ENCODE measurements around the gene ADAMTSL2.

ADAMTSL2 gene

DNA sequence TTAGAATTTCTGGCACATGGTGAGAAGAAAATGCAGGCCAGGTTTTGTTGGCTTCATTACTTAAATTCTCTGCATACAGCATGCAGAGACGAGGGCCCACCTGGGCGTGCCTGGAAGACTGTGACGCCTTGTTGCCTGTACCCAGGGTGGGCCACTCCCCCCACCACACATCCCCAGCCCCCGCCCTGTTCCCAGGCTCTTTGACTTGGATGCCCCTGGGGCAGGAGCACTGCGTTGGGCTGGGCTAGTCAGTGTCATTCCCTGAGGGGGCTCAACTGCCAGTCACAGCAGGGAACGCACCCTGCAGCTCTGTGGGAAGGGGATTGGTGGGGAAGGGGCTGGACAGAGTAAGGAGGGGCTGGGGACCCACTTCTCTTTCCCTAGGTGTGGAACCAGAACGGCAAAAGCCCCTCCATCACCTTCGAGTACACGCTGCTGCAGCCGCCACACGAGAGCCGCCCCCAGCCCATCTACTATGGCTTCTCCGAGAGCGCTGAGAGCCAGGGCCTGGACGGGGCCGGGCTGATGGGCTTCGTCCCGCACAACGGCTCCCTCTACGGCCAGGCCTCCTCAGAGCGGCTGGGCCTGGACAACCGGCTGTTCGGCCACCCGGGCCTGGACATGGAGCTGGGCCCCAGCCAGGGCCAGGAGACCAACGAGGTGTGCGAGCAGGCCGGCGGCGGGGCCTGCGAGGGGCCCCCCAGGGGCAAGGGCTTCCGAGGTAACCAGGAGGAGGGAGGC lies 19.6 kb downstream of the ADAMTSL2 start:
- H3K4me2 ChIP-seq (ENCODE audit: low read length): no peak overlapping the region
- no peaks in the 10 kb centered on the region for H3K4me1 ChIP-seq (ENCODE audit: low read length)
- no peak overlapping the region for H2AFZ ChIP-seq (ENCODE audit: low read depth, low read length)
- TF ChIP-seq CTCF (IDR thresholded peaks at IDR 0.05; ENCODE audit: low read depth, low read length): no peak
- TF ChIP-seq EZH2phosphoT487 (IDR thresholded peaks at IDR 0.05; ENCODE audit: low read depth): no peak
- H3K79me2 ChIP-seq (ENCODE audit: low read length): no peaks in the 10 kb centered on the region
- H3K9ac ChIP-seq (ENCODE audit: low read length): no peak overlapping the region
- no peaks in the 10 kb centered on the region for H4K20me1 ChIP-seq (ENCODE audit: insufficient read depth, low read length)
- no peak overlapping the region for H3K4me3 ChIP-seq (ENCODE audit: low read length)
- H3K27ac ChIP-seq (ENCODE audit: low read length): no peak overlapping the region
- H3K27me3 ChIP-seq (ENCODE audit: low read depth, low read length): peaks cover 3% of the 10 kb centered on the region
- no peaks in the 10 kb centered on the region for H3K36me3 ChIP-seq (replicated peaks; ENCODE audit: low read depth, low read length)
- no peaks in the 10 kb centered on the region for H3K9me3 ChIP-seq (ENCODE audit: insufficient read depth, low read length)

GRCh38 chr9:133554729-133555128 lies 20.2 kb downstream of the ADAMTSL2 start:
- TF ChIP-seq CTCF (IDR thresholded peaks at IDR 0.05; ENCODE audit: low read depth, low read length): no peak
- TF ChIP-seq EZH2phosphoT487 (IDR thresholded peaks at IDR 0.05; ENCODE audit: low read depth): no peak
- no peaks in the 10 kb centered on the region for H4K20me1 ChIP-seq (ENCODE audit: insufficient read depth, low read length)
- no peak overlapping the region for H3K4me2 ChIP-seq (ENCODE audit: low read length)
- peaks cover 5% of the 10 kb centered on the region for H3K27me3 ChIP-seq (ENCODE audit: low read depth, low read length)
- H3K9ac ChIP-seq (ENCODE audit: low read length): no peak overlapping the region
- no peaks in the 10 kb centered on the region for H3K36me3 ChIP-seq (replicated peaks; ENCODE audit: low read depth, low read length)
- no peak overlapping the region for H2AFZ ChIP-seq (ENCODE audit: low read depth, low read length)
- no peak overlapping the region for H3K27ac ChIP-seq (ENCODE audit: low read length)
- H3K4me1 ChIP-seq (ENCODE audit: low read length): no peaks in the 10 kb centered on the region
- no peak overlapping the region for H3K4me3 ChIP-seq (ENCODE audit: low read length)
- H3K79me2 ChIP-seq (ENCODE audit: low read length): no peaks in the 10 kb centered on the region
- no peaks in the 10 kb centered on the region for H3K9me3 ChIP-seq (ENCODE audit: insufficient read depth, low read length)

DNA sequence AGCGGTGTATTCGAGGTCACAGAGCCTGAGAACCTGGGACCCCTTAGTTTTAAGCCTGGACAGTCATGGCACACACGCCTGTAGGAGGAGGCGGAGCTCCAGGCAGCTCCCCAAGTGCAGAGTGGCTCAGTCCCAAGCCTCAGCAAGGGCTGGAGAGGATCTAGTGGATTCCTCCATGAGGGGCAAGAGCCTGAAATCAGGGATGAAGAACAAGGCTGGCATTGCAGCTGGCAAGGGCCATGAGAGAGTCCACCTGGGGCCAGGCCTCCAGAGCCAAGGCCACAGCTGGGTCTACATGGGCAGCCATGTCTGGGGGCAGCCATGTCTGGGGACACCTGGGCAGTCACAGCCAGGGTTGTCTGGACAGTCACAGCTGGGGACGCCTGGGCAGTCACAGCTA lies 21.9 kb downstream of the ADAMTSL2 start:
- Histone ChIP-seq H3K4me3 (ENCODE audit: low read length) (no peak overlapping the region), H3K27me3 (ENCODE audit: low read depth, low read length) (peaks cover 6% of the 10 kb centered on the region), H3K79me2 (ENCODE audit: low read length) (no peaks in the 10 kb centered on the region), H2AFZ (ENCODE audit: low read depth, low read length) (no peak overlapping the region), H3K4me2 (ENCODE audit: low read length) (no peak overlapping the region), H3K27ac (ENCODE audit: low read length) (no peak overlapping the region), H4K20me1 (ENCODE audit: insufficient read depth, low read length) (no peaks in the 10 kb centered on the region), H3K9me3 (ENCODE audit: insufficient read depth, low read length) (no peaks in the 10 kb centered on the region), H3K4me1 (ENCODE audit: low read length) (no peaks in the 10 kb centered on the region), H3K9ac (ENCODE audit: low read length) (no peak overlapping the region), H3K36me3 (replicated peaks; ENCODE audit: low read depth, low read length) (no peaks in the 10 kb centered on the region)
- TF ChIP-seq EZH2phosphoT487 (IDR thresholded peaks at IDR 0.05; ENCODE audit: low read depth) (no peak), CTCF (IDR thresholded peaks at IDR 0.05; ENCODE audit: low read depth, low read length) (no peak)

- H3K9ac ChIP-seq (ENCODE audit: low read length): no peak overlapping the region
- TF ChIP-seq CTCF (IDR thresholded peaks at IDR 0.05; ENCODE audit: low read depth, low read length): no peak
- TF ChIP-seq EZH2phosphoT487 (IDR thresholded peaks at IDR 0.05; ENCODE audit: low read depth): no peak
Measured at GRCh38 chr9:133557581-133557980, 23.1 kb downstream of the ADAMTSL2 start.

More at GRCh38 chr9:133557581-133557980, 23.1 kb downstream of the ADAMTSL2 start:
- no peak overlapping the region for H3K4me2 ChIP-seq (ENCODE audit: low read length)
- no peak overlapping the region for H3K4me3 ChIP-seq (ENCODE audit: low read length)
- H3K27me3 ChIP-seq (ENCODE audit: low read depth, low read length): peaks cover 6% of the 10 kb centered on the region
- H3K9me3 ChIP-seq (ENCODE audit: insufficient read depth, low read length): no peaks in the 10 kb centered on the region
- no peaks in the 10 kb centered on the region for H4K20me1 ChIP-seq (ENCODE audit: insufficient read depth, low read length)
- no peak overlapping the region for H2AFZ ChIP-seq (ENCODE audit: low read depth, low read length)
- no peak overlapping the region for H3K27ac ChIP-seq (ENCODE audit: low read length)
- no peaks in the 10 kb centered on the region for H3K79me2 ChIP-seq (ENCODE audit: low read length)
- H3K4me1 ChIP-seq (ENCODE audit: low read length): no peaks in the 10 kb centered on the region
- H3K36me3 ChIP-seq (replicated peaks; ENCODE audit: low read depth, low read length): no peaks in the 10 kb centered on the region
